HEK293T (cell line): ENCODE results near the gene CTSW.

ENCODE experiments used
- BHLHE40 ChIP-seq: fragments of 450-650 bp; IDR thresholded peaks from 2 replicates; pipeline ENCODE4 v1.6.1; 2016; ENCODE audit warnings: mild to moderate bottlenecking, moderate library complexity, borderline replicate concordance
- ELF4 ChIP-seq: fragments of 450-650 bp; IDR thresholded peaks from 2 replicates; pipeline ENCODE4 v1.6.1; 2017; ENCODE audit warnings: antibody characterized with exemption
- FOXA1 ChIP-seq: fragments of 450-650 bp; IDR thresholded peaks from 2 replicates; pipeline ENCODE4 v1.6.1; 2016; ENCODE audit warnings: mild to moderate bottlenecking
- FOXK2 ChIP-seq: fragments of 450-650 bp; IDR thresholded peaks from 2 replicates; pipeline ENCODE4 v1.6.1; 2016; ENCODE audit warnings: mild to moderate bottlenecking
- FOXM1 ChIP-seq: fragments of 450-650 bp; IDR thresholded peaks from 2 replicates; pipeline ENCODE4 v1.6.1; 2017; ENCODE audit warnings: mild to moderate bottlenecking, borderline replicate concordance
- HDGF ChIP-seq: fragments of 450-650 bp; IDR thresholded peaks from 2 replicates; pipeline ENCODE4 v1.6.1; 2017; ENCODE audit warnings: antibody characterized with exemption, borderline replicate concordance
- L3MBTL2 ChIP-seq: fragments of 450-650 bp; conservative IDR thresholded peaks from 2 replicates; pipeline ENCODE4 v1.6.1; 2016; ENCODE audit warnings: mild to moderate bottlenecking
- LEF1 ChIP-seq: fragments of 450-650 bp; IDR thresholded peaks from 2 replicates; pipeline ENCODE4 v1.6.1; 2017; ENCODE audit warnings: mild to moderate bottlenecking, borderline replicate concordance
- NFRKB ChIP-seq: fragments of 450-650 bp; IDR thresholded peaks from 2 replicates; pipeline ENCODE4 v1.6.1; 2016; ENCODE audit warnings: mild to moderate bottlenecking, moderate library complexity
- PKNOX1 ChIP-seq: fragments of 450-650 bp; IDR thresholded peaks from 2 replicates; pipeline ENCODE4 v1.6.1; 2016
- SP1 ChIP-seq: fragments of 450-650 bp; IDR thresholded peaks from 2 replicates; pipeline ENCODE4 v1.6.1; 2017
- SUZ12 ChIP-seq: fragments of 450-650 bp; IDR thresholded peaks from 2 replicates; pipeline ENCODE4 v1.6.1; 2016; ENCODE audit warnings: mild to moderate bottlenecking
- ZNF384 ChIP-seq: fragments of 450-650 bp; IDR thresholded peaks from 2 replicates; pipeline ENCODE4 v1.6.1; 2016

- TF ChIP-seq HDGF (no peak), FOXK2 (no peak), FOXM1 (no peak), ELF4 (no peak), SUZ12 (no peak), SP1 (no peak), FOXA1 (no peak), PKNOX1 (no peak), NFRKB (no peak), BHLHE40 (no peak), L3MBTL2 (peak; percentile 42), LEF1 (no peak), ZNF384 (no peak)
Measured at GRCh38 chr11:65919573-65920371, 40.1 kb downstream of the CTSW start.
